Measurements from ENCODE around the gene LMLN. TPM values are rescaled to one million over a fixed set of nuclear protein-coding genes. Genes with fewer than 3 reads are reported as not detected.
A peak's percentile ranks its signal among the peaks of the same experiment; 100 is the strongest.
"Not testable (repeated sequence)": the region's sequence is repeated elsewhere in the genome, so short reads cannot be mapped to it uniquely, and the experiment has no call there.

The LMLN gene, protein sequence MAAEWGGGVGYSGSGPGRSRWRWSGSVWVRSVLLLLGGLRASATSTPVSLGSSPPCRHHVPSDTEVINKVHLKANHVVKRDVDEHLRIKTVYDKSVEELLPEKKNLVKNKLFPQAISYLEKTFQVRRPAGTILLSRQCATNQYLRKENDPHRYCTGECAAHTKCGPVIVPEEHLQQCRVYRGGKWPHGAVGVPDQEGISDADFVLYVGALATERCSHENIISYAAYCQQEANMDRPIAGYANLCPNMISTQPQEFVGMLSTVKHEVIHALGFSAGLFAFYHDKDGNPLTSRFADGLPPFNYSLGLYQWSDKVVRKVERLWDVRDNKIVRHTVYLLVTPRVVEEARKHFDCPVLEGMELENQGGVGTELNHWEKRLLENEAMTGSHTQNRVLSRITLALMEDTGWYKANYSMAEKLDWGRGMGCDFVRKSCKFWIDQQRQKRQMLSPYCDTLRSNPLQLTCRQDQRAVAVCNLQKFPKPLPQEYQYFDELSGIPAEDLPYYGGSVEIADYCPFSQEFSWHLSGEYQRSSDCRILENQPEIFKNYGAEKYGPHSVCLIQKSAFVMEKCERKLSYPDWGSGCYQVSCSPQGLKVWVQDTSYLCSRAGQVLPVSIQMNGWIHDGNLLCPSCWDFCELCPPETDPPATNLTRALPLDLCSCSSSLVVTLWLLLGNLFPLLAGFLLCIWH
- total RNA-seq, result 1 to 10 TPM; 1.6 to 4.4 TPM

DNA sequence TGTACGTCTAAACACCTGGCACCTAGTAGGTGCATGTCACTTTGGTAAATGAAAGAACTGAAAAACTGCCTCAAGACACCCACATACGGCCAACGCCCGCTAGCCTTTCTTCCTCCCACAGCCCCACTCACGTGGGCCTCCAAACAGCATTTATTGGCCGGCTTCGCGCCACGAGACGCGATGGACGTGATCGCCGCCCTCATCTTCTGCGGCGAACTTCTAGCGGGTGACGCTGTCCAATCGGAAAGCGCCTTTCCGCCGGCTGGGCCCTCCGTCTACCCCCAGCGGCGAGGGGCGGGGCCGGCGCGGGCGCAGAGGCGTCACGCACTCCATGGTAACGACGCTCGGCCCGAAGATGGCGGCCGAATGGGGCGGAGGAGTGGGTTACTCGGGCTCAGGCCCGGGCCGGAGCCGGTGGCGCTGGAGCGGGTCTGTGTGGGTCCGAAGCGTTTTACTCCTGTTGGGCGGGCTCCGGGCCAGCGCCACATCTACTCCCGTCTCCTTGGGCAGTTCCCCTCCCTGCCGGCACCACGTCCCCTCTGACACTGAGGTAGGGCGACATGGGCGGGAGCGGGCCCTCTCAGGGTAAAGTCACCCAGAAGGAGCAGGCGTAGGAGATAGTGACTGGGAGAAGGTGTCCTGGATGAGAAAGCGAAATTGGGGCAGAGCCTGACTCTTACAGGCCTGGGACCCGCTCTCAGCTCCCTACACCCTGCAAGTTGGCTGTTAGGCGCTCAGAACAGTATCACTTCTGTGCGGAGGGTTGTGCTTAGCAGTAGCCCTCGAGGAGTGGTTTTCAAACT is at the start of gene LMLN:
TSS of gene LMLN (plus strand) at position 327 of the 803 bp plus-strand sequence. CDS start at position 356, 29 bp downstream.
- H3K36me3 ChIP-seq (replicated peaks in 1 of 2; ENCODE audit: insufficient read depth in 1 of 2, low read depth in 2 of 2), result peaks cover 0 to 9% of the 10 kb centered on the region in 2 donors
- peaks cover 28% of the 10 kb centered on the region for H3K4me1 ChIP-seq
- peak; percentile 95 to 97 (median 96) for DNase-seq
- peak within 1 kb of the TSS; percentile 63 to 81 (median 70) for H3K27ac ChIP-seq
- no peaks in the 10 kb centered on the region for H3K27me3 ChIP-seq
- H3K9me3 ChIP-seq, result no peaks in the 10 kb centered on the region
- peak; percentile 99 for ATAC-seq
- TF ChIP-seq, protein P1, sequence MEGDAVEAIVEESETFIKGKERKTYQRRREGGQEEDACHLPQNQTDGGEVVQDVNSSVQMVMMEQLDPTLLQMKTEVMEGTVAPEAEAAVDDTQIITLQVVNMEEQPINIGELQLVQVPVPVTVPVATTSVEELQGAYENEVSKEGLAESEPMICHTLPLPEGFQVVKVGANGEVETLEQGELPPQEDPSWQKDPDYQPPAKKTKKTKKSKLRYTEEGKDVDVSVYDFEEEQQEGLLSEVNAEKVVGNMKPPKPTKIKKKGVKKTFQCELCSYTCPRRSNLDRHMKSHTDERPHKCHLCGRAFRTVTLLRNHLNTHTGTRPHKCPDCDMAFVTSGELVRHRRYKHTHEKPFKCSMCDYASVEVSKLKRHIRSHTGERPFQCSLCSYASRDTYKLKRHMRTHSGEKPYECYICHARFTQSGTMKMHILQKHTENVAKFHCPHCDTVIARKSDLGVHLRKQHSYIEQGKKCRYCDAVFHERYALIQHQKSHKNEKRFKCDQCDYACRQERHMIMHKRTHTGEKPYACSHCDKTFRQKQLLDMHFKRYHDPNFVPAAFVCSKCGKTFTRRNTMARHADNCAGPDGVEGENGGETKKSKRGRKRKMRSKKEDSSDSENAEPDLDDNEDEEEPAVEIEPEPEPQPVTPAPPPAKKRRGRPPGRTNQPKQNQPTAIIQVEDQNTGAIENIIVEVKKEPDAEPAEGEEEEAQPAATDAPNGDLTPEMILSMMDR (IDR thresholded peaks at IDR 0.05), result no peak
- TF ChIP-seq POLR2A (IDR thresholded peaks at IDR 0.05), result peak; percentile 76 to 92 (median 91)
- 0 to 1% methylated on average over 14 to 55 of the region's 62 CpGs for WGBS, 2 donors
- H3K4me3 ChIP-seq, result peak within 1 kb of the TSS; percentile 63 to 89
- intact Hi-C loops (cut with DNase I), result no loop called here

DNA sequence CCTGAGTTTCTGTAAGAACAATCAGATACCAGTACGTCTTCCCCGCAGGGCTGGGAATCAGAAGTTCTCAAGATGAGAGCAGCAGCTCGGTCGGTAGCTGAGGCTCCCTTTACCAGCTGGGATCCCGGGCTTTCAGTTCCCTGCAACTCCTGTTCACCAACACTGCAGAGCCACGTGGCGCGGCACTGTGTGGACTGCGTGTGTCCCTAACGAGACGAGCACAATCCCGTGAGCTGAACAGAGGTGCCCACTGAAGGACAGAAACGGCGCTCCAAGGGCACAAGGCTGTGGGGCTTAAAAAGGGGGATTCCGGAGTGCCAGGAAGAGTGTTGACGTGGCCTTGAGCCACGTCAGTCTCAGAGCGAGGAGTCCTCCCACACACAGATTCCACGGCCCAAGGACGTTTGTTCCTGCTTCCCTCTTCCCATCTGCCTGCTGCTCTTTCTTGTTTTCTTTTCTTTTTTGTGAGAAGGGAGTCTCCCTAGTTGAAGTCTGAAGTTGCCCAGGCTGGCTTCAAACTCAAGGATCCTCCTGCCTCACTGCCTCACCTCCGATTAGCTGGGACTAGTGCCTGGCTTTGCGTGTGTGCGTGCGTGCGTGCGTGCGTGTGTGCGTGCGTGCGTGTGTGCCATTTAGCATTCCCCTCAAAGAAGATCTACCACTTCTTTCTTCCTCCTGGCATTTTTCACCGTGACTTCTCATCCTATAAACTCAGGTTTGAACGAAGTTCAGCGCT is 47.1 kb upstream of the LMLN start:
- DNase-seq (peak in 2 of 4 donors; percentile 20 to 43), ATAC-seq (peak; percentile 59)
- TF ChIP-seq, protein P1 (IDR thresholded peaks at IDR 0.05), result no peak
- peak in 1 of 3 donors; percentile 31 for TF ChIP-seq POLR2A (IDR thresholded peaks at IDR 0.05)
- Histone ChIP-seq H3K27me3 (no peaks in the 10 kb centered on the region), H3K9me3 (no peaks in the 10 kb centered on the region), H3K4me1 (peaks cover 5% of the 10 kb centered on the region), H3K4me3 (no peak overlapping the region), H3K27ac (peak overlapping the region in 2 of 4 donors; percentile 20 to 36), H3K36me3 (replicated peaks in 1 of 2; ENCODE audit: insufficient read depth in 1 of 2, low read depth in 2 of 2) (no peaks in the 10 kb centered on the region)
- intact Hi-C loops (cut with DNase I), result no loop called here
- 79 to 82% methylated on average over 33 of the region's 33 CpGs for WGBS, 2 donors

DNA sequence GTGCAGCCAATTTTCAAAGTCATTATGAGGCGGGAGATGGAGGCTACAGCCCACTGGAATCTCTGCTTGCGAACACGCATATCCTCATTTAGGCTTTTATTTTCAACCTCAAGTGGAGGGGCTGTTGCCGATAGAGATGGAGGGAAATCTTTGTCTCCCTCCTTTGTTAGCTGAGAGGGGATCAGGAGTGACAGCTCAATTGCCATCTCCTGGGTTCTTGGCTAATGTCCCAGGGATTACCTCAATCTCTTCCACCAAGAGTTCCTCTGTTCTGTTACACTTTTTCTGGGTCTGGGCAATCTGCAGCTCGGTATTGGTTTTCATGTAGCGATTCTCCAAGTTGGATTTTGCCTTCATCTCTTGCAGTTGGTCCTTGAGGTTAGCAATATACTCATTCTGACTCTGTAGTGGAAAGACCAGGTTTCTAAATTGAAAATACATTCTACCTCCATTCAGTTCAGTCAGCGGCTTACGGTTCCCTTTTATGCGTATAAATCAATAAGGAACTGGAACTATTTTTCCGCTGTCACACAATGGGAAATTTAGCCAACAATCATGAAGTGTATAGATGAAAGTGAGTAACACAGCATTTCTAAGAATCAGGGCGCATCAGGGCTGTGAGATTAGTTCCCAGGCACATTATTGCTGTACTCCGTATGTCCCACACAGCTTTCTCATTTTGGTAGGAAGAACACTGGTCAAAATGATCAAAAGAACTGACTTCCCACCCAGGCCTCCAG is 46.2 kb upstream of the LMLN start:
- Histone ChIP-seq H3K36me3 (replicated peaks in 1 of 2; ENCODE audit: insufficient read depth in 1 of 2, low read depth in 2 of 2) (no peaks in the 10 kb centered on the region), H3K4me1 (peaks cover 5% of the 10 kb centered on the region), H3K27me3 (no peaks in the 10 kb centered on the region), H3K9me3 (no peaks in the 10 kb centered on the region), H3K4me3 (no peak overlapping the region), H3K27ac (no peak overlapping the region)
- no peak for ATAC-seq
- no peak for DNase-seq
- intact Hi-C loops (cut with DNase I), result no loop called here
- TF ChIP-seq POLR2A (IDR thresholded peaks at IDR 0.05), result no peak
- TF ChIP-seq, protein P1 (IDR thresholded peaks at IDR 0.05), result no peak
- WGBS, 2 donors, result 93% methylated on average over 12 of the region's 12 CpGs

DNA sequence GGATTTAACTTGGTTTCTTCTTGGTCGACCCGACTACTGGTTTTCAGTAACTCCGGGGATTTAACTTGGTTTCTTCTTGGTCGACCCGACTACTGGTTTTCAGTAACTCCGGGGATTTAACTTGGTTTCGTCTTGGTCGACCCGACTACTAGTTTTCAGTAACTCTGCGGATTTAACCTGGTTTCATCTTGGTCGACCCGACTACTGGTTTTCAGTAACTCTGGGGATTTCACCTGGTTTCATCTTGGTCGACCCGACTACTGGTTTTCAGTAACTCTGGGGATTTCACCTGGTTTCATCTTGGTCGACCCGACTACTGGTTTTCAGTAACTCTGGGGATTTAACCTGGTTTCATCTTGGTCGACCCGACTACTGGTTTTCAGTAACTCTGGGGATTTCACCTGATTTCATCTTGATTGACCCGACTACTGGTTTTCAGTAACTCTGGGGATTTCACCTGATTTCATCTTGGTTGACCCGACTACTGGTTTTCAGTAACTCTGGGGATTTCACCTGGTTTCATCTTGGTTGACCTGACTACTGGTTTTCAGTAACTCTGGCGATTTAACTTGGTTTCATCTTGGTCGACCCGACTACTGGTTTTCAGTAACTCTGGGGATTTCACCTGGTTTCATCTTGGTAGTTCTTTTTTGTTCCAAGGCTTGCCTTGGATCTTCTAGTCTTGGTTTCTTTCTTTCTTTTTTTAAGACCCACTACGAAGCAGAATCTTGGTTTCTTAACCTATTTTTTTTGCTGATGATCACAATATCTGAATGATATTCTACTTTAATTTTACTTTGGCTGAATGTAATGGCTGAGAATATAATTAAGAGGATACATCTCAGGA is 38.4 kb upstream of the LMLN start:
- H3K9me3 ChIP-seq; H3K36me3 ChIP-seq (replicated peaks in 1 of 2; ENCODE audit: insufficient read depth in 1 of 2, low read depth in 2 of 2); H3K27me3 ChIP-seq; H3K4me3 ChIP-seq; ATAC-seq; H3K27ac ChIP-seq; DNase-seq; intact Hi-C loops (cut with DNase I); H3K4me1 ChIP-seq: not testable (repeated sequence)
- WGBS, 2 donors, result 81 to 94% methylated on average over 20 to 21 of the region's 24 CpGs

All from body of pancreas (tissue), 4 donors.